Measurements from ENCODE around the gene LRRC72.

DNA sequence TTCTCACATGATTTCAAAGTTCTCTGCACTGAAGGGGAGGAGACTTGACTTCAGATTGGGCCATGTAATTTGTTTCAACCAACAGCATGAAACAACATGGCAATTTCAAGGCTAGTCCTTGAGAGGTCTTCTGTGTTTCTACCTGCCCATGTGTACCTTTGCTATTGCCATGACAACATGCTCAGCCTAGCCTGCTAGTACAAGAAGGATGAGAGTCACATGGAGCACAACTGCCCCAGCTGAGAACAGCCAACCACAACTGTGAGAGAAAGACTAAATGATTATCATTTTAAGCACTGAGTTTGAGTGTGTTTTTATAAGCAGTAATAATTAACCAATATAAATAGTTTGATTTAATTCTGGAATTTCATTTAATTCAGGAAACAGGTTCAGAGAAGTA lies 77.0 kb downstream of the LRRC72 start:
- TF ChIP-seq POLR2A (IDR thresholded peaks at IDR 0.05; ENCODE audit: low read length) (no peak), GATA1 (IDR thresholded peaks at IDR 0.05; ENCODE audit: low read depth, low read length) (no peak)

Measured in erythroblast (primary cell).